Heart left ventricle (tissue), 16 donors: Measurements from ENCODE around the gene PURB. TPM values are rescaled to one million over a fixed set of nuclear protein-coding genes. Genes with fewer than 3 reads are reported as not detected.
A peak's percentile ranks its signal among the peaks of the same experiment; 100 is the strongest.

Source experiments
- ATAC-seq, 4 donors: fragments of 200-7000 bp; cut with Tn5 transposase; one replicate each; pipeline ENCODE4 v1.9.1; 2020 to 2022; ENCODE audit warnings: moderate library complexity in 4 of 4, mild to moderate bottlenecking in 3 of 4, moderate number of reproducible peaks in 1 of 4
- DNase-seq, 5 donors: peaks; one replicate each; pipeline ENCODE4 v3.0.0-alpha.2; 2020
- H3K27ac ChIP-seq, 12 donors: fragments of 200-600 bp; sonication (generic) in 4 of 12; one replicate each; pipeline versions ENCODE4 v1.5.0 to v1.8.0; 2016 to 2022; ENCODE audit warnings: mild to moderate bottlenecking in 2 of 12
- H3K27me3 ChIP-seq, 9 donors: fragments of 200-600 bp; sonication (generic) in 2 of 9; one replicate each; pipeline versions ENCODE4 v1.5.1 to v1.8.0; 2016 to 2022; ENCODE audit warnings: mild to moderate bottlenecking in 3 of 9
- H3K36me3 ChIP-seq, 9 donors: fragments of 200-600 bp; sonication (generic) in 2 of 9; one replicate each; pipeline versions ENCODE4 v1.5.0 to v1.8.0; 2018 to 2022; ENCODE audit warnings: mild to moderate bottlenecking in 2 of 9
- H3K4me1 ChIP-seq, 12 donors: fragments of 200-600 bp; sonication (generic) in 4 of 12; one replicate each; pipeline versions ENCODE4 v1.5.0 to v1.8.0; 2016 to 2022; ENCODE audit warnings: mild to moderate bottlenecking in 3 of 12
- H3K4me3 ChIP-seq, 12 donors: fragments of 200-600 bp; sonication (generic) in 4 of 12; one replicate each; pipeline versions ENCODE4 v1.5.0 to v1.8.0; 2017 to 2022; ENCODE audit warnings: mild to moderate bottlenecking in 9 of 12, moderate library complexity in 4 of 12
- H3K9me3 ChIP-seq, 12 donors: fragments of 200-600 bp; sonication (generic) in 4 of 12; one replicate each; pipeline versions ENCODE4 v1.5.0 to v1.8.0; 2016 to 2022; ENCODE audit warnings: mild to moderate bottlenecking in 1 of 12
- POLR2A ChIP-seq, 2 donors: fragments of 450-650 bp; IDR thresholded peaks; one replicate each; pipeline ENCODE4 v1.6.1; 2017; ENCODE audit warnings: antibody characterized with exemption in 2 of 2, mild to moderate bottlenecking in 2 of 2, moderate library complexity in 2 of 2
- WGBS, 4 donors: extraction: QIAGEN DNeasy Blood & Tissue Kit in 2 of 4; methylation state at CpG; one replicate each; pipeline versions ENCODE4 v1.1.5 to v1.1.7; 2013 to 2018; 5-methylcytosine and 5-hydroxymethylcytosine counted together
- intact Hi-C, 10 donors: fragments of 100-400 bp; cut with DNase I; formaldehyde crosslinking; loops; one replicate each; pipeline versions ENCODE4 v1.11.1 to v1.14.2; 2022
- polyA plus RNA-seq, 2 donors: library from polyadenylated mRNA; stranded (reverse); fragments of 200-250 nt; gene quantifications; one replicate each; pipeline ENCODE4 v1.2.3, GENCODE V29; 2013
- total RNA-seq, 9 donors: library from RNA; depleted of rRNA in 2 of 9; stranded (reverse); fragments of >200 nt in 2 of 9; fragmentation: NEBNext Ultra II Directional in 3 of 9; extraction: Animal tissue kit (Norgen Biotek cat#: 25700) in 3 of 9; gene quantifications; one replicate each; pipeline versions ENCODE4 v1.1.0 to v1.2.4, GENCODE V29; 2016 to 2023
- TF ChIP-seq, protein P1 (sequence below), 12 donors: fragments of 200-600 bp; sonication (generic) in 4 of 12; IDR thresholded peaks; one replicate each; pipeline versions ENCODE4 v1.5.0 to v1.8.0; 2018 to 2022; ENCODE audit warnings: antibody characterized with exemption in 12 of 12, mild to moderate bottlenecking in 5 of 12
- donor health status: ischemic (EF 13 %, LVEDD 7.1; RV severe dilation, severe dysfunction).
- donor health status: healthy with polysubstance abuse.
- donor health status: DM: no; HTN: yes; CAD: no.
- donor health status: DM: no; HTN: no; CAD: no.
- donor health status: ischemic (EF 25% LVEDD 6.9; RV normal size, moderate dysfunction).
- donor health status: ischemic (EF 25% LVEDD 5.7; RV mildly dilated, moderate dysfunction).
- donor health status: healthy.
- donor health status: DM: yes; HTN: yes; CAD: no.
- donor health status: ischemic (EF 35%, LVEDD 5.7; RV mildly dilated, moderate dysfunction).
- donor health status: nonischemic (EF 11% LVEDD 7.7; RV severe dilation, severe dysfunction).
- donor health status: DM: yes; HTN: yes; CAD: no.
- donor health status: PGD.
- donor health status: ischemic (EF 29% LVEDD 5.4; RV normal size, mild dysfunction).
- donor health status: nonischemic (EF 23%, LVEDD 6.1; RV moderate dilation, normal function).

The PURB gene
- total and polyA plus RNA-seq, 11 donors, result 5.5 to 19.4 (median 15.7) TPM

- Histone ChIP-seq H3K4me1 (peaks cover 3 to 34% (median 26%) of the 10 kb centered on the region in 12 donors), H3K27me3 (no peaks in the 10 kb centered on the region), H3K4me3 (no peak overlapping the region), H3K27ac (peak overlapping the region in 1 of 12 donors; percentile 96), H3K9me3 (no peaks in the 10 kb centered on the region), H3K36me3 (peaks cover 0 to 14% (median 0%) of the 10 kb centered on the region in 9 donors)
- DNase-seq (no peak), ATAC-seq (no peak)
- no peak for TF ChIP-seq POLR2A (IDR thresholded peaks at IDR 0.05)
- TF ChIP-seq, protein P1, sequence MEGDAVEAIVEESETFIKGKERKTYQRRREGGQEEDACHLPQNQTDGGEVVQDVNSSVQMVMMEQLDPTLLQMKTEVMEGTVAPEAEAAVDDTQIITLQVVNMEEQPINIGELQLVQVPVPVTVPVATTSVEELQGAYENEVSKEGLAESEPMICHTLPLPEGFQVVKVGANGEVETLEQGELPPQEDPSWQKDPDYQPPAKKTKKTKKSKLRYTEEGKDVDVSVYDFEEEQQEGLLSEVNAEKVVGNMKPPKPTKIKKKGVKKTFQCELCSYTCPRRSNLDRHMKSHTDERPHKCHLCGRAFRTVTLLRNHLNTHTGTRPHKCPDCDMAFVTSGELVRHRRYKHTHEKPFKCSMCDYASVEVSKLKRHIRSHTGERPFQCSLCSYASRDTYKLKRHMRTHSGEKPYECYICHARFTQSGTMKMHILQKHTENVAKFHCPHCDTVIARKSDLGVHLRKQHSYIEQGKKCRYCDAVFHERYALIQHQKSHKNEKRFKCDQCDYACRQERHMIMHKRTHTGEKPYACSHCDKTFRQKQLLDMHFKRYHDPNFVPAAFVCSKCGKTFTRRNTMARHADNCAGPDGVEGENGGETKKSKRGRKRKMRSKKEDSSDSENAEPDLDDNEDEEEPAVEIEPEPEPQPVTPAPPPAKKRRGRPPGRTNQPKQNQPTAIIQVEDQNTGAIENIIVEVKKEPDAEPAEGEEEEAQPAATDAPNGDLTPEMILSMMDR (IDR thresholded peaks at IDR 0.05), result no peak
- intact Hi-C loops, result loop anchor here in 4 of 10 donors (5.0 to 10.0 kb wide), 4 partner anchors 90 to 228 kb away; partner anchors contain the start of genes MYO1G (in 1 of the 4) and TBRG4 (in 1 of the 4)
- WGBS, 4 donors, result 86 to 88% (median 87%) methylated on average over 6 of the region's 6 CpGs
Measured at GRCh38 chr7:44887293-44887692, 2.0 kb upstream of the PURB start.

DNA sequence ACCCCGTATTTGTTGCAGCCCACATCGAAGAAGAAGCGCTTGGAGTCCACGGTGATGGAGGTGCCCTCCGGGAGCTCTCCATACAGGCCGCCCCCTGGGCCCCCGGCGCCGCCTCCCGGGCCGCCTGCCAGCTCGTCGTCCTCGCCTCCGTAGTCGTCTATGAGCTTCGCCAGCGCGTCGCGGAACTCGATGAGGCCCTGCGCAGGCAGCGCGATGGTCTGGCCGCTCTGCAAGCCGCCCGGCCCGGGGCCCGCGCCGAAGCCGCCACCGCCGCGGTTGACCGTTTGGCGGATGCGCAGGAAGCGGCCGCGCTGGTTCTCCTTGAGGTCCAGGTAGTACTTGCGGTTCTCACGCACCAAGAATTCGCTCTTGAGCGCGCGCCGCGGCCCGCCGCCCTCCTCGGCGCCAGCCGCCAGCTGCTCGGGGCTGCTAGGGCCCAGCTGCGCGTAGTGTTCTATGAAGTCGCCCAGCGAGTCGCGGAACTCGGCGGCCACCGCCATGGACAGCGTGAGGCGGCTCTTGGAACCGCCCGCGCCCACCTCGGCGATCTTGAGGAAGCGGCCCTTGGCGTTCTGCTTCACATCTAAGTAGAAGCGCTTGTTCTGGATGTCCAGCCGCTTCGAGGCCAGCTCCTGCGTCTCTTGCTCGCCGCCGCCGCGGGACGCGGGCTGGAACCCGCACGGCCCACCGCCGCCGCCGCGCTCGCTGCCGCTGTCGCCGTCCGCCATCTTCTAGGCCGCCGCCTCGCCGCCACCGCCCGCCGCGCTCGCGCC, 523 bp downstream of the PURB start:
- WGBS, 4 donors, result 0 to 1% (median 1%) methylated on average over 48 to 107 of the region's 107 CpGs
- intact Hi-C loops, result loop anchor here in 5 of 10 donors (1.0 to 10.0 kb wide), 6 partner anchors 37 to 230 kb away; partner anchors contain the start of genes H2AZ2 (in 2 of the 5), MYO1G (in 1 of the 5) and TBRG4 (in 1 of the 5)
- Histone ChIP-seq H3K27ac (peak overlapping the region; percentile 81 to 99 (median 98)), H3K4me1 (peaks cover 8 to 59% (median 50%) of the 10 kb centered on the region in 12 donors), H3K9me3 (no peaks in the 10 kb centered on the region), H3K4me3 (peak overlapping the region; percentile 68 to 99 (median 90)), H3K27me3 (no peaks in the 10 kb centered on the region), H3K36me3 (peaks cover 0 to 17% (median 5%) of the 10 kb centered on the region in 9 donors)
- peak; percentile 28 to 72 (median 58) for ATAC-seq
- peak; percentile 58 to 85 (median 72) for DNase-seq
- no peak for TF ChIP-seq POLR2A (IDR thresholded peaks at IDR 0.05)
- TF ChIP-seq, protein P1 (IDR thresholded peaks at IDR 0.05), result no peak

DNA sequence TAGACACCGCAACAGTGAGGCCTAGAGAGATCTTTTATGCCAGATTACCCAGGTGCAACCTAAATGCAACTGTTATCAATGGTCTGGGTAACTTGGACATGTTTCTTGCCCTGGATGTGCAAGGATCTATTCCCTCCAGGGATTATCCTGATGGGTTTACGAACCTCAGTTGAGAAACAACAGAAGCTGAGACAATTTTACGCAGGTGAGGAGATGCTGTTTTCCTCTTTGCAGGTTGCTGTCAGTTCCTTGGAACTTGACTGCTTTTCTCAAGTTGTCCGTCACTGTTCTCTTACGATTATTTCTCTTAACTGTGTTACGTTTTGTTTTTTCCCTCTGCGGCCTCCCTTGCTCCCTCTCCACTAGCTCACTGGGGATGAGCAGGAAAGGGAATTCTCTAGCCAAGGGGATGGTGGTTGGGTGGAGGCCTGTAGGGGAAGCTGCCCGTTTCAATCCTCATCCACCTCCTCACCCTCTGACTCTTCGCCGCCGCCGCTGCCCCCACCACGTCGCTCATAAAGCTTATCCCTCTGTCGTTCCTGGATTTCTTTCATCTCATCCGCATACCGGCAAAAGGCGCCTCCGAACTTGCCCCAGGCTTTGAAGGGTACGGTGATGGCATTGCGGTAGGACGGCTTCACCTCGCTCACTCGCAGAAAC, 1.2 kb downstream of the PURB start:
- Histone ChIP-seq H3K4me1 (peaks cover 8 to 66% (median 53%) of the 10 kb centered on the region in 12 donors), H3K4me3 (peak overlapping the region; percentile 68 to 99 (median 90)), H3K27ac (peak overlapping the region; percentile 81 to 99 (median 98)), H3K27me3 (no peaks in the 10 kb centered on the region), H3K36me3 (peaks cover 0 to 21% (median 8%) of the 10 kb centered on the region in 9 donors), H3K9me3 (no peaks in the 10 kb centered on the region)
- WGBS, 4 donors, result 12 to 19% (median 18%) methylated on average over 24 of the region's 24 CpGs
- intact Hi-C loops, result loop anchor here in 3 of 10 donors (5.0 to 10.0 kb wide), 3 partner anchors 37 to 231 kb away; partner anchors contain the start of genes H2AZ2 (in 1 of the 3) and TBRG4 (in 1 of the 3)
- ATAC-seq, result no peak
- DNase-seq, result no peak
- no peak for TF ChIP-seq POLR2A (IDR thresholded peaks at IDR 0.05)
- TF ChIP-seq, protein P1 (IDR thresholded peaks at IDR 0.05), result no peak
